Sigmoid colon (tissue), 7 donors: ENCODE data around the gene GRB7. TPM values are rescaled to one million over a fixed set of nuclear protein-coding genes. Genes with fewer than 3 reads are reported as not detected.
"Not testable (repeated sequence)": the region's sequence is repeated elsewhere in the genome, so short reads cannot be mapped to it uniquely, and the experiment has no call there.

Experiments used
- DNase-seq: peaks from one replicate; pipeline ENCODE4 v3.0.0-alpha.2; 2019
- H3K27ac ChIP-seq, 4 donors: fragments of 200-600 bp; sonication (generic); one replicate each; pipeline ENCODE4 v1.5.1; 2016 to 2019; ENCODE audit warnings: mild to moderate bottlenecking in 1 of 4
- H3K27me3 ChIP-seq, 3 donors: fragments of 200-600 bp; sonication (generic); one replicate each; pipeline ENCODE4 v1.5.1; 2019; ENCODE audit warnings: mild to moderate bottlenecking in 1 of 3
- H3K36me3 ChIP-seq, 4 donors: fragments of 200-600 bp; sonication (generic); one replicate each; pipeline ENCODE4 v1.5.1; 2016 to 2019
- H3K4me1 ChIP-seq, 4 donors: fragments of 200-600 bp; sonication (generic); one replicate each; pipeline ENCODE4 v1.5.1; 2017 to 2019
- H3K4me3 ChIP-seq, 4 donors: fragments of 200-600 bp; sonication (generic); one replicate each; pipeline ENCODE4 v1.5.1; 2017 to 2019; ENCODE audit warnings: mild to moderate bottlenecking in 2 of 4, moderate library complexity in 1 of 4
- H3K9me3 ChIP-seq, 4 donors: fragments of 200-600 bp in 3 of 4; sonication (generic) in 3 of 4; one replicate each; pipeline versions ENCODE4 v1.5.1 to v1.6.1; 2013 to 2019
- CTCF ChIP-seq, 4 experiments: fragments of 450-650 bp in 3 of 4; fragments of 200-600 bp in 1 of 4; IDR thresholded peaks; one replicate each; pipeline ENCODE4 v1.5.1; 2016 to 2019; ENCODE audit warnings: antibody characterized with exemption in 4 of 4, mild to moderate bottlenecking in 3 of 4, moderate library complexity in 2 of 4
- EP300 ChIP-seq, 4 donors: sonication (generic); formaldehyde crosslinking; IDR thresholded peaks; one replicate each; pipeline ENCODE4 v1.6.1; 2017; ENCODE audit warnings: antibody characterized with exemption in 4 of 4
- POLR2A ChIP-seq, 2 donors: fragments of 450-650 bp; IDR thresholded peaks; one replicate each; pipeline ENCODE4 v1.6.1; 2016; ENCODE audit warnings: antibody characterized with exemption in 2 of 2, mild to moderate bottlenecking in 2 of 2, moderate library complexity in 2 of 2
- POLR2AphosphoS5 ChIP-seq, 4 donors: sonication (generic); formaldehyde crosslinking; IDR thresholded peaks; one replicate each; pipeline ENCODE4 v1.6.1; 2017; ENCODE audit warnings: antibody characterized with exemption in 4 of 4
- WGBS, 2 donors: extraction: QIAGEN DNeasy Blood & Tissue Kit; methylation state at CpG; one replicate each; pipeline ENCODE4 v1.1.7; 2013; 5-methylcytosine and 5-hydroxymethylcytosine counted together
- intact Hi-C: fragments of 100-400 bp; cut with DNase I; formaldehyde crosslinking; loops from one replicate; pipeline ENCODE4 v1.15.1; 2023
- polyA plus RNA-seq, 3 donors: library from polyadenylated mRNA; stranded (reverse); fragments of 200-250 nt; gene quantifications; one replicate each; pipeline ENCODE4 v1.2.3, GENCODE V29; 2013
- total RNA-seq, 4 donors: library from RNA; depleted of rRNA; stranded (reverse); fragments of >200 nt; gene quantifications; one replicate each; pipeline ENCODE4 v1.1.0, GENCODE V29; 2016
- donor health status: healthy with polysubstance abuse.
- donor health status: Bipolar disorder and iron deficiency.
- donor health status: healthy.

GRB7 gene
- total and polyA plus RNA-seq, 7 donors, result under 0.01 to 17.9 (median 13.2) TPM; not detected in 3

- TF ChIP-seq POLR2AphosphoS5 (IDR thresholded peaks at IDR 0.05) (no peak), POLR2A (IDR thresholded peaks at IDR 0.05) (no peak), EP300 (IDR thresholded peaks at IDR 0.05) (no peak), CTCF (IDR thresholded peaks at IDR 0.05) (no peak)
- Histone ChIP-seq H3K4me1 (peaks cover 0 to 13% (median 10%) of the 10 kb centered on the region in 4 donors), H3K27ac (no peak overlapping the region), H3K36me3 (peaks cover 0 to 62% (median 38%) of the 10 kb centered on the region in 4 donors), H3K9me3 (no peaks in the 10 kb centered on the region), H3K27me3 (no peaks in the 10 kb centered on the region), H3K4me3 (no peak overlapping the region)
- intact Hi-C loops, result no loop called here
- 85 to 89% methylated on average over 14 of the region's 14 CpGs for WGBS, 2 donors
- DNase-seq, result no peak
These were observed 28.3 kb upstream of the GRB7 start for GRCh38 chr17:39709319-39709997.

GRCh38 chr17:39709998-39710964, 27.5 kb upstream of the GRB7 start:
- Histone ChIP-seq H3K4me3 (no peak overlapping the region), H3K27ac (no peak overlapping the region), H3K4me1 (peaks cover 0 to 5% (median 1%) of the 10 kb centered on the region in 4 donors), H3K27me3 (no peaks in the 10 kb centered on the region), H3K36me3 (peaks cover under 1 to 68% (median 38%) of the 10 kb centered on the region in 4 donors), H3K9me3 (no peaks in the 10 kb centered on the region)
- 89 to 92% methylated on average over 20 of the region's 20 CpGs for WGBS, 2 donors
- TF ChIP-seq CTCF (IDR thresholded peaks at IDR 0.05) (no peak), EP300 (IDR thresholded peaks at IDR 0.05) (no peak), POLR2A (IDR thresholded peaks at IDR 0.05) (no peak), POLR2AphosphoS5 (IDR thresholded peaks at IDR 0.05) (no peak)
- DNase-seq, result no peak
- intact Hi-C loops, result no loop called here

- H3K9me3 ChIP-seq, intact Hi-C loops, H3K4me1 ChIP-seq, H3K27ac ChIP-seq, DNase-seq, H3K4me3 ChIP-seq, H3K27me3 ChIP-seq: not testable (repeated sequence)
- H3K36me3 ChIP-seq, result peaks cover 9 to 76% (median 45%) of the 10 kb centered on the region in 4 donors
- 89 to 91% methylated on average over 11 of the region's 11 CpGs for WGBS, 2 donors
These were observed 26.7 kb upstream of the GRB7 start for GRCh38 chr17:39711071-39711470.

- 91 to 92% methylated on average over 10 of the region's 10 CpGs for WGBS, 2 donors
- H3K27ac ChIP-seq, result no peak overlapping the region
- intact Hi-C loops, result no loop called here
- H3K4me1 ChIP-seq, result no peaks in the 10 kb centered on the region
- no peaks in the 10 kb centered on the region for H3K27me3 ChIP-seq
- TF ChIP-seq EP300 (IDR thresholded peaks at IDR 0.05) (no peak), CTCF (IDR thresholded peaks at IDR 0.05) (no peak), POLR2A (IDR thresholded peaks at IDR 0.05) (no peak), POLR2AphosphoS5 (IDR thresholded peaks at IDR 0.05) (no peak)
- H3K4me3 ChIP-seq, result no peak overlapping the region
- no peak for DNase-seq
- no peaks in the 10 kb centered on the region for H3K9me3 ChIP-seq
- peaks cover 10 to 83% (median 47%) of the 10 kb centered on the region in 4 donors for H3K36me3 ChIP-seq
These were observed 25.9 kb upstream of the GRB7 start for GRCh38 chr17:39711851-39712250.

GRCh38 chr17:39714234-39714633, 23.5 kb upstream of the GRB7 start:
- peaks cover 22 to 81% (median 32%) of the 10 kb centered on the region in 4 donors for H3K36me3 ChIP-seq
- no peaks in the 10 kb centered on the region for H3K9me3 ChIP-seq
- TF ChIP-seq POLR2AphosphoS5 (IDR thresholded peaks at IDR 0.05), result no peak
- TF ChIP-seq CTCF (IDR thresholded peaks at IDR 0.05), result no peak
- TF ChIP-seq EP300 (IDR thresholded peaks at IDR 0.05), result no peak
- TF ChIP-seq POLR2A (IDR thresholded peaks at IDR 0.05), result no peak
- no peak for DNase-seq
- H3K27ac ChIP-seq, result no peak overlapping the region
- H3K27me3 ChIP-seq, result no peaks in the 10 kb centered on the region
- no peaks in the 10 kb centered on the region for H3K4me1 ChIP-seq
- H3K4me3 ChIP-seq, result no peak overlapping the region
- WGBS, 2 donors, result 93 to 94% methylated on average over 4 of the region's 4 CpGs
- intact Hi-C loops, result no loop called here
